ENCODE measurements around the gene MYLK. TPM values are rescaled to one million over a fixed set of nuclear protein-coding genes. Genes with fewer than 3 reads are reported as not detected.
"Not testable (repeated sequence)": the region's sequence is repeated elsewhere in the genome, so short reads cannot be mapped to it uniquely, and the experiment has no call there.

Gene MYLK
- total and polyA plus RNA-seq, 3 experiments from 2014 or later, result 0.09 to 0.10 TPM; not detected in 1

GRCh38 chr3:123610331-123610730, 273.8 kb downstream of the MYLK start:
- CTCF ChIA-PET, result no interaction called here
- Mint-ChIP-seq H3K4me1 (peaks cover 2 to 8% (median 7%) of the 10 kb centered on the region in 3 donors), H3K36me3 (peaks cover 4 to 27% (median 8%) of the 10 kb centered on the region in 3 donors), H3K9me3 (no peaks in the 10 kb centered on the region), H3K27ac (no peak overlapping the region), H3K4me3 (no peak overlapping the region), H3K27me3 (no peaks in the 10 kb centered on the region)
- Histone ChIP-seq H3K27me3 (ENCODE audit: insufficient read depth, low read length, poor library complexity, severe bottlenecking) (no peaks in the 10 kb centered on the region), H3K9me3 (ENCODE audit: low read length) (no peaks in the 10 kb centered on the region), H3K4me1 (ENCODE audit: insufficient read depth, low read length) (no peaks in the 10 kb centered on the region), H3K36me3 (ENCODE audit: insufficient read depth, low read length) (no peaks in the 10 kb centered on the region), H3K4me3 (ENCODE audit: low read length) (no peak overlapping the region), H3K27ac (ENCODE audit: low read depth, low read length) (no peak overlapping the region)
- DNase-seq, result no peak
- POLR2A ChIA-PET, result no interaction called here

GRCh38 chr3:123609063-123609462, 275.1 kb downstream of the MYLK start:
- no peak overlapping the region for H3K4me3 ChIP-seq (ENCODE audit: low read length)
- no peak for DNase-seq
- H3K27ac ChIP-seq (ENCODE audit: low read depth, low read length), result no peak overlapping the region
- CTCF ChIA-PET, result no interaction called here
- Mint-ChIP-seq H3K4me3 (no peak overlapping the region), H3K36me3 (peaks cover 4 to 28% (median 8%) of the 10 kb centered on the region in 3 donors), H3K9me3 (no peaks in the 10 kb centered on the region), H3K27ac (no peak overlapping the region), H3K4me1 (peaks cover 2 to 8% (median 7%) of the 10 kb centered on the region in 3 donors), H3K27me3 (no peaks in the 10 kb centered on the region)
- H3K36me3 ChIP-seq (ENCODE audit: insufficient read depth, low read length), result no peaks in the 10 kb centered on the region
- no peaks in the 10 kb centered on the region for H3K27me3 ChIP-seq (ENCODE audit: insufficient read depth, low read length, poor library complexity, severe bottlenecking)
- H3K9me3 ChIP-seq (ENCODE audit: low read length), result no peaks in the 10 kb centered on the region
- POLR2A ChIA-PET, result no interaction called here
- H3K4me1 ChIP-seq (ENCODE audit: insufficient read depth, low read length), result no peaks in the 10 kb centered on the region

- Mint-ChIP-seq H3K9me3 (no peaks in the 10 kb centered on the region), H3K27ac (no peak overlapping the region), H3K4me1 (peaks cover 2 to 8% (median 7%) of the 10 kb centered on the region in 3 donors), H3K36me3 (peaks cover under 1 to 23% (median 6%) of the 10 kb centered on the region in 3 donors), H3K27me3 (no peaks in the 10 kb centered on the region), H3K4me3 (no peak overlapping the region)
- Histone ChIP-seq H3K36me3 (ENCODE audit: insufficient read depth, low read length) (no peaks in the 10 kb centered on the region), H3K27ac (ENCODE audit: low read depth, low read length) (no peak overlapping the region), H3K4me3 (ENCODE audit: low read length) (no peak overlapping the region), H3K27me3 (ENCODE audit: insufficient read depth, low read length, poor library complexity, severe bottlenecking) (no peaks in the 10 kb centered on the region), H3K9me3 (ENCODE audit: low read length) (no peaks in the 10 kb centered on the region), H3K4me1 (ENCODE audit: insufficient read depth, low read length) (no peaks in the 10 kb centered on the region)
- CTCF ChIA-PET, result no interaction called here
- POLR2A ChIA-PET, result no interaction called here
- DNase-seq, result no peak
These were observed 275.7 kb downstream of the MYLK start for GRCh38 chr3:123608263-123608937.

DNA sequence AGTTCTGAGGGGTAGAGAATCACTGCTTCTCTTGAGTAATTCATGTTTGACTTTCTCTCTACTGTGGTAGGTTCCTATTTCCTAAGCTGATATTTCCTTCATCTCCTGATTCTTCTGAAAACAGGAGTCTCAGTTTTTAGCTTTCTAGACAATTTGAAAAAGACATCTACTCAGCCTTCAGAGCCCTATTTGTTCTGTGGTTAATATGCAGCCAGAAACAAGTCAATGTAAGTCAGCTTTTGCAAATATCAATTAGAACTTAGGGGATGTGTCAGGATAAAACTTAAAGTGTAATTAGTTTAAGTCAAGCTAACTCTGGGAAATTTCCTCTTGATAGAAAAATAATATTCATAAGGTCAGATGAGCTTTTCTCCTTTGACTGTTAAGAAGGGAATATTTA, 277.6 kb downstream of the MYLK start:
- no peak for DNase-seq
- Histone ChIP-seq H3K4me3 (ENCODE audit: low read length) (no peak overlapping the region), H3K9me3 (ENCODE audit: low read length) (no peaks in the 10 kb centered on the region), H3K27me3 (ENCODE audit: insufficient read depth, low read length, poor library complexity, severe bottlenecking) (no peaks in the 10 kb centered on the region), H3K4me1 (ENCODE audit: insufficient read depth, low read length) (no peaks in the 10 kb centered on the region), H3K27ac (ENCODE audit: low read depth, low read length) (no peak overlapping the region), H3K36me3 (ENCODE audit: insufficient read depth, low read length) (no peaks in the 10 kb centered on the region)
- Mint-ChIP-seq H3K4me1 (peaks cover 2 to 8% (median 7%) of the 10 kb centered on the region in 3 donors), H3K27ac (no peak overlapping the region), H3K4me3 (no peak overlapping the region), H3K36me3 (peaks cover 0 to 9% (median 8%) of the 10 kb centered on the region in 3 donors), H3K9me3 (no peaks in the 10 kb centered on the region), H3K27me3 (no peaks in the 10 kb centered on the region)
- ChIA-PET POLR2A (no interaction called here), CTCF (no interaction called here)

DNA sequence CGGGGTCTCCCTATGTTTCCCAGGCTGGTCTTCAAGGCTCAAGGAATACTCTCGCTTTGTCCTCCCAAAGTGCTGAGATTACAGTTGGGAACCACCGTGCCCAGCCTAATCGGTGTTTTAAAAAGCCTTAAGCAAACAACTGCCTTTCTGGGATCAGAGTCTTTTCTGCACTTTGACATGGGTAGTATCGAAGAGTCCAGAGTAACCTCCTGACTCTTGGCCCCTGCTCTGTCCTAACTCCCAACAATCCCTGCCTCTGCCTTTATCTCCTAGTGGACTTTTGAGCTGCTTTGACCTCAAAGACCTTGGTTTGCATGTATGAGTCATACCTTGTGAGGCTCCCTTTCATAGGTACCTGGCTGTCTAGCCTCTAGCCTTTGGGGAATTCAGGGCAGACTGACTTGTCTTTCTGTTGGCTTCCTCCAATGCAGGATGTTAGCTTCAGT, 278.3 kb downstream of the MYLK start:
- no peaks in the 10 kb centered on the region for H3K27me3 ChIP-seq (ENCODE audit: insufficient read depth, low read length, poor library complexity, severe bottlenecking)
- Mint-ChIP-seq H3K27ac (no peak overlapping the region), H3K9me3 (no peaks in the 10 kb centered on the region), H3K4me1 (peaks cover 2 to 4% (median 3%) of the 10 kb centered on the region in 3 donors), H3K4me3 (no peak overlapping the region), H3K36me3 (peaks cover 0 to 7% (median 5%) of the 10 kb centered on the region in 3 donors), H3K27me3 (no peaks in the 10 kb centered on the region)
- no peak overlapping the region for H3K27ac ChIP-seq (ENCODE audit: low read depth, low read length)
- no peak for DNase-seq
- no peaks in the 10 kb centered on the region for H3K36me3 ChIP-seq (ENCODE audit: insufficient read depth, low read length)
- no peak overlapping the region for H3K4me3 ChIP-seq (ENCODE audit: low read length)
- H3K9me3 ChIP-seq (ENCODE audit: low read length), result no peaks in the 10 kb centered on the region
- ChIA-PET CTCF (no interaction called here), POLR2A (no interaction called here)
- H3K4me1 ChIP-seq (ENCODE audit: insufficient read depth, low read length), result no peaks in the 10 kb centered on the region

GRCh38 chr3:123603153-123603552, 281.0 kb downstream of the MYLK start:
- H3K9me3 Mint-ChIP-seq; DNase-seq; H3K4me1 ChIP-seq (ENCODE audit: insufficient read depth, low read length); POLR2A ChIA-PET; H3K27ac ChIP-seq (ENCODE audit: low read depth, low read length); CTCF ChIA-PET; H3K27me3 Mint-ChIP-seq; H3K27ac Mint-ChIP-seq; H3K4me3 ChIP-seq (ENCODE audit: low read length); H3K9me3 ChIP-seq (ENCODE audit: low read length); H3K36me3 ChIP-seq (ENCODE audit: insufficient read depth, low read length); H3K4me3 Mint-ChIP-seq; H3K27me3 ChIP-seq (ENCODE audit: insufficient read depth, low read length, poor library complexity, severe bottlenecking); H3K4me1 Mint-ChIP-seq: not testable (repeated sequence)
- H3K36me3 Mint-ChIP-seq, result peaks cover 0 to 16% (median 15%) of the 10 kb centered on the region in 3 donors

GRCh38 chr3:123602325-123602724, 281.8 kb downstream of the MYLK start:
- no peaks in the 10 kb centered on the region for H3K9me3 ChIP-seq (ENCODE audit: low read length)
- ChIA-PET POLR2A (no interaction called here), CTCF (no interaction called here)
- peaks cover 0 to 1% of the 10 kb centered on the region in 2 donors for H3K27me3 Mint-ChIP-seq
- no peaks in the 10 kb centered on the region for H3K36me3 ChIP-seq (ENCODE audit: insufficient read depth, low read length)
- peaks cover 0 to 6% (median 2%) of the 10 kb centered on the region in 3 donors for H3K4me1 Mint-ChIP-seq
- peaks cover 0 to 16% (median 15%) of the 10 kb centered on the region in 3 donors for H3K36me3 Mint-ChIP-seq
- no peak overlapping the region for H3K27ac Mint-ChIP-seq
- H3K4me3 ChIP-seq (ENCODE audit: low read length), result no peak overlapping the region
- H3K4me3 Mint-ChIP-seq, result no peak overlapping the region
- no peaks in the 10 kb centered on the region for H3K9me3 Mint-ChIP-seq
- H3K27ac ChIP-seq (ENCODE audit: low read depth, low read length), result no peak overlapping the region
- no peaks in the 10 kb centered on the region for H3K4me1 ChIP-seq (ENCODE audit: insufficient read depth, low read length)
- DNase-seq, result no peak
- H3K27me3 ChIP-seq (ENCODE audit: insufficient read depth, low read length, poor library complexity, severe bottlenecking), result no peaks in the 10 kb centered on the region

GRCh38 chr3:123600863-123601262, 283.3 kb downstream of the MYLK start:
- H3K27me3 ChIP-seq (ENCODE audit: insufficient read depth, low read length, poor library complexity, severe bottlenecking); H3K4me3 ChIP-seq (ENCODE audit: low read length); CTCF ChIA-PET; DNase-seq; H3K27ac ChIP-seq (ENCODE audit: low read depth, low read length); H3K4me1 ChIP-seq (ENCODE audit: insufficient read depth, low read length); H3K36me3 ChIP-seq (ENCODE audit: insufficient read depth, low read length); H3K9me3 Mint-ChIP-seq; H3K27me3 Mint-ChIP-seq; H3K4me3 Mint-ChIP-seq; H3K27ac Mint-ChIP-seq; H3K4me1 Mint-ChIP-seq; H3K9me3 ChIP-seq (ENCODE audit: low read length): not testable (repeated sequence)
- peaks cover 0 to 14% (median 12%) of the 10 kb centered on the region in 3 donors for H3K36me3 Mint-ChIP-seq
- POLR2A ChIA-PET, result interaction anchor here (0.8 kb wide), 1 partner anchor 19 kb away, joined by 3 read pairs; no protein-coding TSS in a partner anchor
